Measurements from ENCODE around the gene RSL1D1.
"Not testable (repeated sequence)": the region's sequence is repeated elsewhere in the genome, so short reads cannot be mapped to it uniquely, and the experiment has no call there.

RSL1D1 gene

GRCh38 chr16:11841026-11841425 is 10.3 kb downstream of the RSL1D1 start:
- Histone ChIP-seq H3K27me3 (ENCODE audit: control insufficient read depth, insufficient read depth, low read length) (no peaks in the 10 kb centered on the region), H3K9me3 (ENCODE audit: control insufficient read depth, insufficient read depth, low read length) (no peaks in the 10 kb centered on the region), H3K36me3 (ENCODE audit: control insufficient read depth, insufficient read depth, low read length) (peaks cover 78% of the 10 kb centered on the region), H3K9ac (ENCODE audit: low read depth, low read length) (no peak overlapping the region), H3K4me1 (ENCODE audit: control insufficient read depth, insufficient read depth, low read length) (no peaks in the 10 kb centered on the region), H3K4me3 (ENCODE audit: low read depth, low read length) (no peak overlapping the region)

GRCh38 chr16:11836650-11837244 is 14.6 kb downstream of the RSL1D1 start:
- no peak overlapping the region for H3K4me3 ChIP-seq (ENCODE audit: low read depth, low read length)
- no peaks in the 10 kb centered on the region for H3K27me3 ChIP-seq (ENCODE audit: control insufficient read depth, insufficient read depth, low read length)
- no peaks in the 10 kb centered on the region for H3K9me3 ChIP-seq (ENCODE audit: control insufficient read depth, insufficient read depth, low read length)
- H3K9ac ChIP-seq (ENCODE audit: low read depth, low read length), result no peak overlapping the region
- no peaks in the 10 kb centered on the region for H3K4me1 ChIP-seq (ENCODE audit: control insufficient read depth, insufficient read depth, low read length)
- peaks cover 50% of the 10 kb centered on the region for H3K36me3 ChIP-seq (ENCODE audit: control insufficient read depth, insufficient read depth, low read length)

GRCh38 chr16:11835891-11836649 is 15.3 kb downstream of the RSL1D1 start:
- H3K9me3 ChIP-seq (ENCODE audit: control insufficient read depth, insufficient read depth, low read length), result no peaks in the 10 kb centered on the region
- no peaks in the 10 kb centered on the region for H3K27me3 ChIP-seq (ENCODE audit: control insufficient read depth, insufficient read depth, low read length)
- H3K4me1 ChIP-seq (ENCODE audit: control insufficient read depth, insufficient read depth, low read length), result no peaks in the 10 kb centered on the region
- H3K9ac ChIP-seq (ENCODE audit: low read depth, low read length), result no peak overlapping the region
- peaks cover 44% of the 10 kb centered on the region for H3K36me3 ChIP-seq (ENCODE audit: control insufficient read depth, insufficient read depth, low read length)
- H3K4me3 ChIP-seq (ENCODE audit: low read depth, low read length), result no peak overlapping the region

GRCh38 chr16:11835309-11835708 is 16.0 kb downstream of the RSL1D1 start:
- H3K27me3 ChIP-seq (ENCODE audit: control insufficient read depth, insufficient read depth, low read length), result no peaks in the 10 kb centered on the region
- no peaks in the 10 kb centered on the region for H3K4me1 ChIP-seq (ENCODE audit: control insufficient read depth, insufficient read depth, low read length)
- H3K4me3 ChIP-seq (ENCODE audit: low read depth, low read length), result no peak overlapping the region
- H3K9me3 ChIP-seq (ENCODE audit: control insufficient read depth, insufficient read depth, low read length), result no peaks in the 10 kb centered on the region
- no peak overlapping the region for H3K9ac ChIP-seq (ENCODE audit: low read depth, low read length)
- H3K36me3 ChIP-seq (ENCODE audit: control insufficient read depth, insufficient read depth, low read length), result peaks cover 36% of the 10 kb centered on the region

- H3K36me3 ChIP-seq (ENCODE audit: control insufficient read depth, insufficient read depth, low read length), result peaks cover 29% of the 10 kb centered on the region
- no peak overlapping the region for H3K9ac ChIP-seq (ENCODE audit: low read depth, low read length)
- H3K9me3 ChIP-seq (ENCODE audit: control insufficient read depth, insufficient read depth, low read length), result no peaks in the 10 kb centered on the region
- H3K4me1 ChIP-seq (ENCODE audit: control insufficient read depth, insufficient read depth, low read length), result no peaks in the 10 kb centered on the region
- no peak overlapping the region for H3K4me3 ChIP-seq (ENCODE audit: low read depth, low read length)
- H3K27me3 ChIP-seq (ENCODE audit: control insufficient read depth, insufficient read depth, low read length), result no peaks in the 10 kb centered on the region
Measured at GRCh38 chr16:11833951-11834695, 17.2 kb downstream of the RSL1D1 start.

DNA sequence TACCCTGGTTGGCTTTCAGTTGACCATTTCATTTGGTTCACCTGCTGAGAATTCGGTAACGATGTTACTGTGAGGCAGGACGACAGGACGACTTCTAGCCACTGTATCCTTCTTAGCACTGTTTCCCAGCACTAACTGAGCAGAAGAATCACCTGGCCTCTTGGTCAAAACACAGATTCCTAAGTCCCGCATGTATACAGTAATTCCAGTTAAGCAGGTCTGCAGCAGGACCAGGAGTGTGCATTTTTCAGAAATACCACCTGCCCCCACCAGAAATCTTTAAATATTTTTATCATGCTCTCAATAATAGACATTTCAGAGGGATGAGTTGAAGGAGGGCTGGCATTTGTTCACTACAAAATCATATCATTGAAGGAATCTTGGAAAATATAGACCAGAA is 22.6 kb downstream of the RSL1D1 start:
- H3K9me3 ChIP-seq (ENCODE audit: control insufficient read depth, insufficient read depth, low read length), result no peaks in the 10 kb centered on the region

GRCh38 chr16:11825520-11826165 is 25.7 kb downstream of the RSL1D1 start:
- H3K4me3 ChIP-seq (ENCODE audit: low read depth, low read length); H3K36me3 ChIP-seq (ENCODE audit: control insufficient read depth, insufficient read depth, low read length); H3K9me3 ChIP-seq (ENCODE audit: control insufficient read depth, insufficient read depth, low read length); H3K9ac ChIP-seq (ENCODE audit: low read depth, low read length); H3K4me1 ChIP-seq (ENCODE audit: control insufficient read depth, insufficient read depth, low read length); H3K27me3 ChIP-seq (ENCODE audit: control insufficient read depth, insufficient read depth, low read length): not testable (repeated sequence)

More for the DNA sequence above, 22.6 kb downstream of the RSL1D1 start:
- no peaks in the 10 kb centered on the region for H3K27me3 ChIP-seq (ENCODE audit: control insufficient read depth, insufficient read depth, low read length)
- no peaks in the 10 kb centered on the region for H3K36me3 ChIP-seq (ENCODE audit: control insufficient read depth, insufficient read depth, low read length)
- H3K9ac ChIP-seq (ENCODE audit: low read depth, low read length), result no peak overlapping the region
- H3K4me1 ChIP-seq (ENCODE audit: control insufficient read depth, insufficient read depth, low read length), result no peaks in the 10 kb centered on the region
- H3K4me3 ChIP-seq (ENCODE audit: low read depth, low read length), result no peak overlapping the region

GRCh38 chr16:11824362-11824761 is 27.0 kb downstream of the RSL1D1 start:
- Histone ChIP-seq H3K4me3 (ENCODE audit: low read depth, low read length) (no peak overlapping the region), H3K27me3 (ENCODE audit: control insufficient read depth, insufficient read depth, low read length) (no peaks in the 10 kb centered on the region), H3K4me1 (ENCODE audit: control insufficient read depth, insufficient read depth, low read length) (no peaks in the 10 kb centered on the region), H3K36me3 (ENCODE audit: control insufficient read depth, insufficient read depth, low read length) (no peaks in the 10 kb centered on the region), H3K9ac (ENCODE audit: low read depth, low read length) (no peak overlapping the region), H3K9me3 (ENCODE audit: control insufficient read depth, insufficient read depth, low read length) (no peaks in the 10 kb centered on the region)

- not testable (repeated sequence) for H3K4me3 ChIP-seq (ENCODE audit: low read depth, low read length); H3K9me3 ChIP-seq (ENCODE audit: control insufficient read depth, insufficient read depth, low read length); H3K9ac ChIP-seq (ENCODE audit: low read depth, low read length); H3K4me1 ChIP-seq (ENCODE audit: control insufficient read depth, insufficient read depth, low read length); H3K27me3 ChIP-seq (ENCODE audit: control insufficient read depth, insufficient read depth, low read length); H3K36me3 ChIP-seq (ENCODE audit: control insufficient read depth, insufficient read depth, low read length)
Measured at GRCh38 chr16:11823645-11824044, 27.7 kb downstream of the RSL1D1 start.

DNA sequence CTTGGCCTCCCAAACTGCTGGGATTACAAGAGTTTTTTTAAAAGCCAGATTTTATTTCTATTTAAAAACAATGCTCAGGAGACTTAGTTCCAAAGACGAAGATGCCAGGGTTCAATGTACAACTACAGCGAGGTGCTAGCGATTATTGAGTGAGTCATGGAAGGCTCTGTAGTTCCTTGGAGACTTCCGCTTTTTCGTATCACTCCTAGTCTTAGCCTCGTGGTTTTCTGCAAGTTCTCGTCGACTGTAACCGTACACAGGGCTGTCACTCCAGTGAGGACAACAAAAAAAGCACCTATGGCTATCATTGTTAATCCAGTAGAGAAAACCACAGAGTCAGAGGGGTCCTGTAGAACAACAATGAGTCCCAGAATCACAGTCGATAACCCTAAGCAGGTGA is 31.5 kb downstream of the RSL1D1 start:
- no peaks in the 10 kb centered on the region for H3K27me3 ChIP-seq (ENCODE audit: control insufficient read depth, insufficient read depth, low read length)
- H3K9me3 ChIP-seq (ENCODE audit: control insufficient read depth, insufficient read depth, low read length), result no peaks in the 10 kb centered on the region
- H3K36me3 ChIP-seq (ENCODE audit: control insufficient read depth, insufficient read depth, low read length), result no peaks in the 10 kb centered on the region
- no peaks in the 10 kb centered on the region for H3K4me1 ChIP-seq (ENCODE audit: control insufficient read depth, insufficient read depth, low read length)
- H3K4me3 ChIP-seq (ENCODE audit: low read depth, low read length), result no peak overlapping the region
- H3K9ac ChIP-seq (ENCODE audit: low read depth, low read length), result no peak overlapping the region

- H3K9me3 ChIP-seq (ENCODE audit: control insufficient read depth, insufficient read depth, low read length); H3K36me3 ChIP-seq (ENCODE audit: control insufficient read depth, insufficient read depth, low read length); H3K27me3 ChIP-seq (ENCODE audit: control insufficient read depth, insufficient read depth, low read length); H3K9ac ChIP-seq (ENCODE audit: low read depth, low read length); H3K4me3 ChIP-seq (ENCODE audit: low read depth, low read length); H3K4me1 ChIP-seq (ENCODE audit: control insufficient read depth, insufficient read depth, low read length): not testable (repeated sequence)
Measured at GRCh38 chr16:11818970-11819369, 32.4 kb downstream of the RSL1D1 start.
